GM12878 (cell line): Measurements from ENCODE around the gene TBL3. TPM values are rescaled to one million over a fixed set of nuclear protein-coding genes. Genes with fewer than 3 reads are reported as not detected.

Experiments used
- ATAC-seq: fragments of 200-7000 bp; cut with Tn5 transposase; 3 replicates; pipeline ENCODE4 v1.9.1; 2020; ENCODE audit warnings: mild to moderate bottlenecking, moderate library complexity
- BruUV-seq: library from RNA; stranded (reverse); fragments of 400-500 nt; replicated peaks from 2 replicates; lab custom pipeline; 2021; lab: Mats Ljungman, UMichigan
- CTCF ChIA-PET: fragments of 300-600 bp; sonication (Branson Sonifier 250); formaldehyde crosslinking; extraction: SDS; loops from one replicate; lab custom pipeline; 2021; ENCODE audit warnings: inconsistent platforms; lab: Yijun Ruan, JAX
- POLR2A ChIA-PET: fragments of 350-600 bp; formaldehyde crosslinking; extraction: SDS; loops from one replicate; lab custom pipeline; 2021; ENCODE audit warnings: inconsistent platforms; lab: Charles Lee
- RAD21 ChIA-PET: fragments of 300-600 bp; sonication (Branson Sonifier 250); formaldehyde crosslinking; loops from one replicate; lab custom pipeline; 2023; ENCODE audit warnings: antibody characterized with exemption; ENCODE audit not compliant: unreplicated experiment; lab: Charles Lee
- SMC1A ChIA-PET: fragments of 300-600 bp; sonication (Branson Sonifier 250); formaldehyde crosslinking; loops from one replicate; lab custom pipeline; 2023; ENCODE audit not compliant: unreplicated experiment, uncharacterized antibody; lab: Charles Lee
- DNase-seq: peaks from one replicate; pipeline ENCODE4 v3.0.0-alpha.2; 2011; ENCODE audit warnings: low read depth, low spot score
- FAIRE-seq: peaks from 3 replicates; lab custom pipeline; 2011; peaks lifted over from hg19 to GRCh38; lab: Jason Lieb, UNC
- H2AFZ ChIP-seq: 2 replicates; pipeline ENCODE4 v1.6.0; 2011; ENCODE audit warnings: low read depth, low read length, control low read depth; ENCODE audit not compliant: control insufficient read depth
- H3K27ac ChIP-seq: 2 replicates; pipeline ENCODE4 v1.5.1; 2011; ENCODE audit warnings: control low read depth; ENCODE audit not compliant: control insufficient read depth, insufficient read depth
- H3K27me3 ChIP-seq, 2 experiments: replicated peaks in 1 of 2; 2 replicates each; pipeline versions ENCODE4 v1.6.0 to v1.6.1; 2011; ENCODE audit warnings: low read length in 1 of 2; ENCODE audit not compliant: control insufficient read depth in 2 of 2, insufficient read depth in 2 of 2
- H3K36me3 ChIP-seq, 2 experiments: 2 replicates each; pipeline ENCODE4 v1.5.1; 2011; ENCODE audit warnings: low read length in 1 of 2; ENCODE audit not compliant: control insufficient read depth in 2 of 2, insufficient read depth in 2 of 2
- H3K4me1 ChIP-seq: 2 replicates; pipeline ENCODE4 v1.6.1; 2011; ENCODE audit warnings: mild to moderate bottlenecking, low read length, moderate library complexity, mixed read lengths; ENCODE audit not compliant: control insufficient read depth, insufficient read depth
- H3K4me2 ChIP-seq: 2 replicates; pipeline ENCODE4 v1.6.0; 2011; ENCODE audit warnings: control low read depth; ENCODE audit not compliant: control insufficient read depth, insufficient read depth
- H3K4me3 ChIP-seq: fragments of 200-600 bp; sonication (generic); 2 replicates; pipeline ENCODE4 v1.5.1; 2016
- H3K79me2 ChIP-seq: 2 replicates; pipeline ENCODE4 v1.6.0; 2011; ENCODE audit warnings: low read length; ENCODE audit not compliant: control insufficient read depth, insufficient read depth
- H3K9ac ChIP-seq: 2 replicates; pipeline ENCODE4 v1.8.0; 2011; ENCODE audit warnings: low read length, control low read depth, mixed read lengths; ENCODE audit not compliant: control insufficient read depth, insufficient read depth
- H3K9me3 ChIP-seq: replicated peaks from 3 replicates; pipeline ENCODE4 v1.5.1; 2011; ENCODE audit warnings: mild to moderate bottlenecking, low read length; ENCODE audit not compliant: control insufficient read depth, insufficient read depth
- H4K20me1 ChIP-seq: 2 replicates; pipeline ENCODE4 v1.6.0; 2011; ENCODE audit not compliant: control insufficient read depth, insufficient read depth
- DPF2 ChIP-seq: fragments of 450-650 bp; IDR thresholded peaks from 2 replicates; pipeline ENCODE4 v1.6.1; 2017; ENCODE audit warnings: mild to moderate bottlenecking
- EGR1 ChIP-seq, 2 experiments: IDR thresholded peaks; 1 replicate in 1 of 2; 2 replicates in 1 of 2; pipeline ENCODE4 v1.6.1; 2011 to 2012; ENCODE audit warnings: low read depth in 2 of 2, low read length in 2 of 2, borderline replicate concordance in 1 of 2, mild to moderate bottlenecking in 1 of 2, moderate library complexity in 1 of 2
- GABPA ChIP-seq: IDR thresholded peaks from 2 replicates; pipeline ENCODE4 v1.6.1; 2014; ENCODE audit warnings: antibody characterized with exemption, low read depth, mild to moderate bottlenecking, inconsistent platforms
- HDAC6 ChIP-seq: fragments of 200-600 bp; sonication (generic); IDR thresholded peaks from one replicate; pipeline ENCODE4 v1.8.0; 2017; ENCODE audit warnings: antibody characterized with exemption; ENCODE audit not compliant: unreplicated experiment
- IRF4 ChIP-seq: IDR thresholded peaks from 2 replicates; pipeline ENCODE4 v1.6.1; 2011; ENCODE audit warnings: low read depth, low read length
- RCOR1 ChIP-seq: conservative IDR thresholded peaks from 2 replicates; pipeline ENCODE4 v1.6.1; 2012; ENCODE audit warnings: low read depth, low read length, improper control_type of control experiment
- SPI1 ChIP-seq: IDR thresholded peaks from 2 replicates; pipeline ENCODE4 v1.6.1; 2011; ENCODE audit warnings: low read depth, mild to moderate bottlenecking, low read length, moderate library complexity, borderline replicate concordance; ENCODE audit not compliant: insufficient read depth
- STAT1 ChIP-seq: fragments of 450-650 bp; conservative IDR thresholded peaks from 2 replicates; pipeline ENCODE4 v1.6.1; 2014; ENCODE audit warnings: antibody characterized with exemption, mild to moderate bottlenecking
- YBX1 ChIP-seq: fragments of 450-650 bp; IDR thresholded peaks from 2 replicates; pipeline ENCODE4 v1.6.1; 2016; ENCODE audit warnings: antibody characterized with exemption
- ZNF217 ChIP-seq: fragments of 450-650 bp; IDR thresholded peaks from 2 replicates; pipeline ENCODE4 v1.6.1; 2017; ENCODE audit warnings: antibody characterized with exemption, mild to moderate bottlenecking
- ZZZ3 ChIP-seq: IDR thresholded peaks from 2 replicates; pipeline ENCODE4 v1.6.1; 2011; ENCODE audit warnings: low read depth; ENCODE audit not compliant: control insufficient read depth, insufficient read length
- WGBS: methylation state at CpG from one replicate; pipeline ENCODE4 v1.1.6; 2016; ENCODE audit warnings: low lambda C conversion rate; ENCODE audit not compliant: insufficient replicate concordance, insufficient coverage; ENCODE audit errors: missing lambda C conversion rate; 5-methylcytosine and 5-hydroxymethylcytosine counted together
- in situ Hi-C: fragments of 300-500 bp; cut with MboI; formaldehyde crosslinking; loops from 9 replicates; pipeline ENCODE4 v1.14.3; 2018; ENCODE audit warnings: mixed read lengths
- intact Hi-C: fragments of 100-400 bp; cut with micrococcal nuclease; formaldehyde crosslinking; loops from one replicate; pipeline ENCODE4 v1.14.2; 2022; ENCODE audit not compliant: unreplicated experiment
- polyA plus RNA-seq, 11 experiments: library from polyadenylated mRNA; depleted of rRNA in 4 of 11; unstranded in 6 of 11; stranded (reverse) in 5 of 11; fragments of >200 nt; fragmentation: Nextera tagmentation in 4 of 11; fragmentation: Illumina TruSeq in 1 of 11; extraction: Ambion mirVana in 4 of 11; extraction: Trizol in 1 of 11; gene quantifications; 1 replicate in 1 of 11; 2 replicates in 10 of 11; pipeline versions ENCODE4 v1.2.1 to v1.2.3, GENCODE V29; 2011 to 2016; ENCODE audit warnings: inconsistent platforms in 2 of 11, missing spikeins in 2 of 11, low read depth in 1 of 11
- total RNA-seq, 4 experiments: library from RNA; depleted of rRNA in 3 of 4; stranded (reverse); fragments of >200 nt in 3 of 4; fragmentation: Illumina TruSeq in 1 of 4; extraction: Trizol in 1 of 4; gene quantifications; 2 replicates each; pipeline versions ENCODE4 v1.2.1 to v1.2.3, GENCODE V29; 2013 to 2021
- TF ChIP-seq, protein P1 (sequence below): fragments of 450-650 bp; formaldehyde crosslinking; IDR thresholded peaks from 2 replicates; pipeline ENCODE4 v1.4.0; 2020; ENCODE audit warnings: mild to moderate bottlenecking, moderate library complexity
- TF ChIP-seq, protein P2 (sequence below): fragments of 450-650 bp; formaldehyde crosslinking; IDR thresholded peaks from 2 replicates; pipeline ENCODE4 v1.5.0; 2022; ENCODE audit warnings: mild to moderate bottlenecking, missing genetic modification characterization

TBL3 gene
- total and polyA plus RNA-seq, 10 of the 15 experiments (the other 5 are each of a cell fraction or from before 2014, with no cell fraction given), result 1.2 to 101 (median 34.2) TPM

DNA sequence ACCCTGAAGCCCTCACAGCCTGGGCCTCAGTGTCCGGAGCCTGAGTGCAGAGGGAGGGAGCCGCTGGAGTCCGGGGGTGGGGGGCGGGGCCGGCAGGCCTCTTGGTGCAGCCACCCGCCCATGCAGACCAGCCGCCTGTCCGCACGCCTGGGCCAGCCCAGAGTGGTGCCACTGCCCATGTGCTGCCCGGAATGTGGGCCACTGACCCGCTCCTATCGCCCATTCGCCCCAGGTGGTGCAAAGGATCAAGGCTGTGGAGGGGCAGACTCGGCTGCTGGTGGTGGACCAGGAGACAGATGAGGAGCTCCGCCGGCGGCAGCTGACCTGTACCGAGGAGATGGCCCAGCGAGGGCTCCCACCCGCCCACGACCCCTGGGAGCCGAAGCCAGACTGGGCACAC is 57.5 kb downstream of the TBL3 start:
- Histone ChIP-seq H3K27ac (no peak overlapping the region), H2AFZ (no peak overlapping the region), H3K36me3 (no peaks in the 10 kb centered on the region), H3K9me3 (no peaks in the 10 kb centered on the region), H3K4me1 (no peaks in the 10 kb centered on the region), H3K4me2 (no peak overlapping the region), H3K27me3 (peaks cover 11 to 13% of the 10 kb centered on the region in 2 experiments), H3K9ac (no peak overlapping the region), H3K79me2 (no peaks in the 10 kb centered on the region), H3K4me3 (no peak overlapping the region), H4K20me1 (peaks cover 5% of the 10 kb centered on the region; the same call in 1 of the 2 replicates)
- POLR2A ChIA-PET, result no interaction called here
- no peak for TF ChIP-seq ZNF217
- TF ChIP-seq YBX1, result no peak
- no peak for TF ChIP-seq GABPA
- TF ChIP-seq HDAC6, result no peak
- no peak for TF ChIP-seq IRF4
- TF ChIP-seq ZZZ3, result no peak
- TF ChIP-seq DPF2, result no peak
- TF ChIP-seq RCOR1, result no peak
- TF ChIP-seq SPI1, result no peak
- TF ChIP-seq, protein P1, sequence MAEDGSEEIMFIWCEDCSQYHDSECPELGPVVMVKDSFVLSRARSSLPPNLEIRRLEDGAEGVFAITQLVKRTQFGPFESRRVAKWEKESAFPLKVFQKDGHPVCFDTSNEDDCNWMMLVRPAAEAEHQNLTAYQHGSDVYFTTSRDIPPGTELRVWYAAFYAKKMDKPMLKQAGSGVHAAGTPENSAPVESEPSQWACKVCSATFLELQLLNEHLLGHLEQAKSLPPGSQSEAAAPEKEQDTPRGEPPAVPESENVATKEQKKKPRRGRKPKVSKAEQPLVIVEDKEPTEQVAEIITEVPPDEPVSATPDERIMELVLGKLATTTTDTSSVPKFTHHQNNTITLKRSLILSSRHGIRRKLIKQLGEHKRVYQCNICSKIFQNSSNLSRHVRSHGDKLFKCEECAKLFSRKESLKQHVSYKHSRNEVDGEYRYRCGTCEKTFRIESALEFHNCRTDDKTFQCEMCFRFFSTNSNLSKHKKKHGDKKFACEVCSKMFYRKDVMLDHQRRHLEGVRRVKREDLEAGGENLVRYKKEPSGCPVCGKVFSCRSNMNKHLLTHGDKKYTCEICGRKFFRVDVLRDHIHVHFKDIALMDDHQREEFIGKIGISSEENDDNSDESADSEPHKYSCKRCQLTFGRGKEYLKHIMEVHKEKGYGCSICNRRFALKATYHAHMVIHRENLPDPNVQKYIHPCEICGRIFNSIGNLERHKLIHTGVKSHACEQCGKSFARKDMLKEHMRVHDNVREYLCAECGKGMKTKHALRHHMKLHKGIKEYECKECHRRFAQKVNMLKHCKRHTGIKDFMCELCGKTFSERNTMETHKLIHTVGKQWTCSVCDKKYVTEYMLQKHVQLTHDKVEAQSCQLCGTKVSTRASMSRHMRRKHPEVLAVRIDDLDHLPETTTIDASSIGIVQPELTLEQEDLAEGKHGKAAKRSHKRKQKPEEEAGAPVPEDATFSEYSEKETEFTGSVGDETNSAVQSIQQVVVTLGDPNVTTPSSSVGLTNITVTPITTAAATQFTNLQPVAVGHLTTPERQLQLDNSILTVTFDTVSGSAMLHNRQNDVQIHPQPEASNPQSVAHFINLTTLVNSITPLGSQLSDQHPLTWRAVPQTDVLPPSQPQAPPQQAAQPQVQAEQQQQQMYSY, result no peak
- TF ChIP-seq EGR1 (IDR thresholded peaks at IDR 0.05; ENCODE audit: borderline replicate concordance in 1 of 2, low read depth in 2 of 2, low read length in 2 of 2), result no peak
- TF ChIP-seq, protein P2, sequence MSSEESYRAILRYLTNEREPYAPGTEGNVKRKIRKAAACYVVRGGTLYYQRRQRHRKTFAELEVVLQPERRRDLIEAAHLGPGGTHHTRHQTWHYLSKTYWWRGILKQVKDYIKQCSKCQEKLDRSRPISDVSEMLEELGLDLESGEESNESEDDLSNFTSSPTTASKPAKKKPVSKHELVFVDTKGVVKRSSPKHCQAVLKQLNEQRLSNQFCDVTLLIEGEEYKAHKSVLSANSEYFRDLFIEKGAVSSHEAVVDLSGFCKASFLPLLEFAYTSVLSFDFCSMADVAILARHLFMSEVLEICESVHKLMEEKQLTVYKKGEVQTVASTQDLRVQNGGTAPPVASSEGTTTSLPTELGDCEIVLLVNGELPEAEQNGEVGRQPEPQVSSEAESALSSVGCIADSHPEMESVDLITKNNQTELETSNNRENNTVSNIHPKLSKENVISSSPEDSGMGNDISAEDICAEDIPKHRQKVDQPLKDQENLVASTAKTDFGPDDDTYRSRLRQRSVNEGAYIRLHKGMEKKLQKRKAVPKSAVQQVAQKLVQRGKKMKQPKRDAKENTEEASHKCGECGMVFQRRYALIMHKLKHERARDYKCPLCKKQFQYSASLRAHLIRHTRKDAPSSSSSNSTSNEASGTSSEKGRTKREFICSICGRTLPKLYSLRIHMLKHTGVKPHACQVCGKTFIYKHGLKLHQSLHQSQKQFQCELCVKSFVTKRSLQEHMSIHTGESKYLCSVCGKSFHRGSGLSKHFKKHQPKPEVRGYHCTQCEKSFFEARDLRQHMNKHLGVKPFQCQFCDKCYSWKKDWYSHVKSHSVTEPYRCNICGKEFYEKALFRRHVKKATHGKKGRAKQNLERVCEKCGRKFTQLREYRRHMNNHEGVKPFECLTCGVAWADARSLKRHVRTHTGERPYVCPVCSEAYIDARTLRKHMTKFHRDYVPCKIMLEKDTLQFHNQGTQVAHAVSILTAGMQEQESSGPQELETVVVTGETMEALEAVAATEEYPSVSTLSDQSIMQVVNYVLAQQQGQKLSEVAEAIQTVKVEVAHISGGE (CRISPR knock-in tag), result no peak
- no peak for TF ChIP-seq STAT1
- BruUV-seq, result no TSS peak
- intact Hi-C loops, result no loop called here
- in situ Hi-C loops, result no loop called here
- SMC1A ChIA-PET, result interaction anchor here (0.9 kb wide), 1 partner anchor 111 kb away, joined by 4 read pairs; no protein-coding TSS in a partner anchor
- CTCF ChIA-PET, result no interaction called here
- DNase-seq, result no peak
- no peak for ATAC-seq
- WGBS, result 58% methylated on average over 16 of the region's 22 CpGs
- FAIRE-seq, result no peak
- RAD21 ChIA-PET, result no interaction called here
